ENCODE data around the gene EPHB1. TPM values are rescaled to one million over a fixed set of nuclear protein-coding genes. Genes with fewer than 3 reads are reported as not detected.

The EPHB1 gene
- total RNA-seq, 3 donors from 2014 or later: 1.8 to 5.9 (median 3.4) TPM

GRCh38 chr3:135081451-135081850 is 286.4 kb downstream of the EPHB1 start:
- no peak overlapping the region for H3K27ac ChIP-seq
- no peak overlapping the region for H3K4me3 ChIP-seq
- H3K36me3 ChIP-seq: no peaks in the 10 kb centered on the region
- intact Hi-C loops (cut with DNase I; ENCODE audit: low total_unique reads): no loop called here
- no peaks in the 10 kb centered on the region for H3K27me3 ChIP-seq
- DNase-seq (ENCODE audit: low spot score in 2 of 2): no peak
- H3K4me1 ChIP-seq: no peaks in the 10 kb centered on the region
- no peak for TF ChIP-seq POLR2AphosphoS5 (IDR thresholded peaks at IDR 0.05)
- no peak for TF ChIP-seq POLR2A (IDR thresholded peaks at IDR 0.05)
- no peak for TF ChIP-seq CTCF (IDR thresholded peaks at IDR 0.05)
- no peaks in the 10 kb centered on the region for H3K9me3 ChIP-seq

- no peaks in the 10 kb centered on the region for H3K4me1 ChIP-seq
- no peaks in the 10 kb centered on the region for H3K9me3 ChIP-seq
- no peak for DNase-seq (ENCODE audit: low spot score in 2 of 2)
- H3K27ac ChIP-seq: no peak overlapping the region
- H3K27me3 ChIP-seq: no peaks in the 10 kb centered on the region
- H3K36me3 ChIP-seq: no peaks in the 10 kb centered on the region
- intact Hi-C loops (cut with DNase I; ENCODE audit: low total_unique reads): no loop called here
- no peak for TF ChIP-seq POLR2A (IDR thresholded peaks at IDR 0.05)
- TF ChIP-seq POLR2AphosphoS5 (IDR thresholded peaks at IDR 0.05): no peak
- TF ChIP-seq CTCF (IDR thresholded peaks at IDR 0.05): no peak
- no peak overlapping the region for H3K4me3 ChIP-seq
Measured at GRCh38 chr3:135081856-135082434, 286.9 kb downstream of the EPHB1 start.

- intact Hi-C loops (cut with DNase I; ENCODE audit: low total_unique reads): no loop called here
- no peak for DNase-seq (ENCODE audit: low spot score in 2 of 2)
- no peak overlapping the region for H3K27ac ChIP-seq
- H3K36me3 ChIP-seq: no peaks in the 10 kb centered on the region
- no peaks in the 10 kb centered on the region for H3K27me3 ChIP-seq
- TF ChIP-seq POLR2AphosphoS5 (IDR thresholded peaks at IDR 0.05) (no peak), CTCF (IDR thresholded peaks at IDR 0.05) (no peak), POLR2A (IDR thresholded peaks at IDR 0.05) (no peak)
- H3K9me3 ChIP-seq: no peaks in the 10 kb centered on the region
- no peak overlapping the region for H3K4me3 ChIP-seq
- no peaks in the 10 kb centered on the region for H3K4me1 ChIP-seq
Measured at GRCh38 chr3:135082706-135083105, 287.6 kb downstream of the EPHB1 start.

GRCh38 chr3:135083179-135083578 is 288.1 kb downstream of the EPHB1 start:
- intact Hi-C loops (cut with DNase I; ENCODE audit: low total_unique reads): no loop called here
- H3K9me3 ChIP-seq: no peaks in the 10 kb centered on the region
- H3K4me3 ChIP-seq: no peak overlapping the region
- TF ChIP-seq POLR2A (IDR thresholded peaks at IDR 0.05): no peak
- no peak for TF ChIP-seq POLR2AphosphoS5 (IDR thresholded peaks at IDR 0.05)
- TF ChIP-seq CTCF (IDR thresholded peaks at IDR 0.05): no peak
- no peak overlapping the region for H3K27ac ChIP-seq
- no peaks in the 10 kb centered on the region for H3K4me1 ChIP-seq
- DNase-seq (ENCODE audit: low spot score in 2 of 2): no peak
- H3K36me3 ChIP-seq: no peaks in the 10 kb centered on the region
- H3K27me3 ChIP-seq: no peaks in the 10 kb centered on the region

- Histone ChIP-seq H3K4me1 (no peaks in the 10 kb centered on the region), H3K9me3 (no peaks in the 10 kb centered on the region), H3K27ac (no peak overlapping the region), H3K27me3 (no peaks in the 10 kb centered on the region), H3K36me3 (no peaks in the 10 kb centered on the region), H3K4me3 (no peak overlapping the region)
- TF ChIP-seq POLR2AphosphoS5 (IDR thresholded peaks at IDR 0.05) (no peak), POLR2A (IDR thresholded peaks at IDR 0.05) (no peak), CTCF (IDR thresholded peaks at IDR 0.05) (no peak)
- no peak for DNase-seq (ENCODE audit: low spot score in 2 of 2)
- intact Hi-C loops (cut with DNase I; ENCODE audit: low total_unique reads): no loop called here
Measured at GRCh38 chr3:135083756-135084155, 288.7 kb downstream of the EPHB1 start.
